ENCODE results near the gene SPATA9. TPM values are rescaled to one million over a fixed set of nuclear protein-coding genes. Genes with fewer than 3 reads are reported as not detected.
"Not testable (repeated sequence)": the region's sequence is repeated elsewhere in the genome, so short reads cannot be mapped to it uniquely, and the experiment has no call there.

SPATA9 gene
- total RNA-seq, 1 donor = 1.3 TPM

DNA sequence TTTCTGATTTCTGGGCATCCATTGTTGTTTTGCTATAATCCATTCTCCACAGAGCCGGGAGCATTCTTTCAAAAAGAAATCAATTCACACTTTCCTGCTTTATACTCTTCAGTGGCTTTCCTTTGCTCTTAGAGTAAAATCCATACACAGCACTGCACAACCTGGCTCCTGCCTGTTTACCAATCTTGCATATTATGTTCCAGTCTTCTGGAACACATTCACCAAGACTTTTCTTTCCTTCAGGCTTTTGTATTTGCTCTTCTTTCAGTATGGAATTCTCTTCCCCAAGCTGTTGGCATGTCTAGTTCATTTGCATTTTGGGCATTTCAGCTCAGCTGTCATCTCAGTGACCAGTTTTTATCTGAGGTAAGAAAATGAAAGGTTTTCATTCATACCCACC is 29.9 kb downstream of the SPATA9 start:
- TF ChIP-seq, protein P1, sequence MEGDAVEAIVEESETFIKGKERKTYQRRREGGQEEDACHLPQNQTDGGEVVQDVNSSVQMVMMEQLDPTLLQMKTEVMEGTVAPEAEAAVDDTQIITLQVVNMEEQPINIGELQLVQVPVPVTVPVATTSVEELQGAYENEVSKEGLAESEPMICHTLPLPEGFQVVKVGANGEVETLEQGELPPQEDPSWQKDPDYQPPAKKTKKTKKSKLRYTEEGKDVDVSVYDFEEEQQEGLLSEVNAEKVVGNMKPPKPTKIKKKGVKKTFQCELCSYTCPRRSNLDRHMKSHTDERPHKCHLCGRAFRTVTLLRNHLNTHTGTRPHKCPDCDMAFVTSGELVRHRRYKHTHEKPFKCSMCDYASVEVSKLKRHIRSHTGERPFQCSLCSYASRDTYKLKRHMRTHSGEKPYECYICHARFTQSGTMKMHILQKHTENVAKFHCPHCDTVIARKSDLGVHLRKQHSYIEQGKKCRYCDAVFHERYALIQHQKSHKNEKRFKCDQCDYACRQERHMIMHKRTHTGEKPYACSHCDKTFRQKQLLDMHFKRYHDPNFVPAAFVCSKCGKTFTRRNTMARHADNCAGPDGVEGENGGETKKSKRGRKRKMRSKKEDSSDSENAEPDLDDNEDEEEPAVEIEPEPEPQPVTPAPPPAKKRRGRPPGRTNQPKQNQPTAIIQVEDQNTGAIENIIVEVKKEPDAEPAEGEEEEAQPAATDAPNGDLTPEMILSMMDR (IDR thresholded peaks at IDR 0.05; ENCODE audit: insufficient read depth, low read depth, low read length) = no peak
- H3K4me3 ChIP-seq (ENCODE audit: low read depth, low read length) = no peak overlapping the region
- no peak for DNase-seq (ENCODE audit: low read depth)

DNA sequence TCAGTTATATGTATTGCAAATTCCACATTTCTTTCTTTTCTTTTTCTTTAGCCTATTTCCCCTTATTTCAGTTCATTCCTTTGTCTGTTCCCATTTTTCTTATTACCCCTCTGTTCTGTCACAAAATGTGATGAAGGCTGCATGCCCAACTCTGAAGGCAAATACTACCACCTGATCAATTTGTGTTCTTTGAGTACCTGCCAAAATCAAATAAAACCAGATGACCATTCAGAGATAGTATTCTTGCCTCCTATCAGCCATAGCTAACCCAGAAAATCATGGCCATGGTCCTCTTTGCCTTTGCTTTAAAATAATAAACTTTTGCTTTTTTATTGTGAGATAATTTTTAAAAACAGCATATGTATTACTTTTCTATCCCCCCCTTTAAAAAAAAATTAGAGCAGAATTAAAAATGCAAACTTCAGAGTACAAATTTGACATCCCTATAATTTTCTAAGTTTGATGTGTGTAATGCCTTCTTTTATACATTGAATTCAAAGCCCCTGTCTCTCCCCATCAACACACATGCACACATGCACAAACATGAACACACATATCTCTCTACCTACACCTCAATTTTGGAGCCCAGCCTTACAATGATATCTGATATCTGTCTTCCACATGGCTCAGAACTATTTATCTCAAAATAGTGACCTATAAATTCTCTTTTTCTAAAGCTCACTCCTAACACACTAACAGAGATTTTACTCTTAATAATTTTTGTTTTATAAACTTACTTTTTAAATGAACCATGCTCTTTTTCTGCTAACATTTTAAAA is 32.8 kb downstream of the SPATA9 start:
- H3K4me3 ChIP-seq (ENCODE audit: low read depth, low read length) = no peak overlapping the region
- TF ChIP-seq, protein P1 (IDR thresholded peaks at IDR 0.05; ENCODE audit: insufficient read depth, low read depth, low read length) = no peak
- DNase-seq (ENCODE audit: low read depth) = no peak

DNA sequence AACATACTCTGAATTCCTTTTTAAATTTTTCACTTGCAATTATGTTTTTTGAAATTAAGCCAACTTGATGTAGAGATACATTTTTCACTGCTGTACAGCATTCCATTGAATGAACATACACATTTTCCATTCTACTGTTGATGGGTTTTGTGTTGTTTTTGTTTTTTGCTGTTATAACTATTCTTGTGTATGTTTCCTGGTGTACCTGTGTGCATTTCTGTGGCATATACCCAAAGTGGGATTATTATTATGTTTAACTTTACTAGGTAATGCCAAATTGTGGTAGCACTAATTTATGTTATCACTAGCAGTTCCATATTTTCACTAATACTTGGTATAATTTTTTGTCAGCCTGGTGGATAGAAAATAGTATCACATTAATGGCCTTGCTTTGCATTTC is 33.5 kb downstream of the SPATA9 start:
- H3K4me3 ChIP-seq (ENCODE audit: low read depth, low read length) = no peak overlapping the region
- TF ChIP-seq, protein P1 (IDR thresholded peaks at IDR 0.05; ENCODE audit: insufficient read depth, low read depth, low read length) = no peak
- no peak for DNase-seq (ENCODE audit: low read depth)

DNA sequence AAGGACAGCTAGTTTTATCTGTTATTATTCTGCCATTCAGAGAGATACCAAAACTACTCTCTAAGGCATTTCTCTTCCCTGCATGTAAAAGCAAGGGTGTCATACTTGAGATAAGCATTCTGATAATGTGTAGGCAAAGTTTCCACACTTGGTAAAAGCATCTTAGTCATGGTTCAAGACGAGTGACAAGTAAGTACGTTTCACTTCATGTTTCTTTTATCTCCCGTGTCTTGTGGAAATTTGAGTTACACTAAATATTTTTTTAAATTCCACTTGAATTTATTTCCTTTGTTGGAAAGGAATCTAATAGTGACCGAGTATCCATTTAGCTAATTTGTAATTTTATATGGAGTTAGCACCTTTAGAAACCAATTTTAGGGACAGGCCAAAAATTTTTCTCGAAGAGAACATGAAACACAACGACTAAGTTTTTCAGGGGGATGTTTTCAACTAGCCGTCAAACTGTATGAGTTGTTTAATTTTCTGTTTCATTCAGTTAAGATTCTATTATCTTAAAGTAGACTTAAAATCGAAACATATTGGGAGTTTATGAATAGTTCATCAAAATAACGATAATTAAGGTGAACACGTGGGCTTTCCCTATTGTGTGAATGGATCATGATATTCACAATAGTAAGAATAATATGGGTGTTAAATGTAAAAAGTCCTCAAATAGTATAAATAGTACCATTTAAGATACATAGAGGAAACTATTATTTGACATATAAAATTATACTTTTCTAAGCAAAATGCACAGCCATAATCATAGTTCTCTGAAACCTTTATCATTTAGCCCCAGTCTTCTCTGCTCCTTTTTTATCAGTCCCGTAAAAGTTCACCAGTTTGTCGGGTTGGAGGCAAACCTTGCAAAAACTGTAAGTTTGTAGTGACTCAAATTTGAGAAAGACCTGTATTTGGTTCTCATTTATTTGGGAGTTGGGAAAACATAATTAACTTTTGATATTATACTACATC is 34.6 kb downstream of the SPATA9 start:
- TF ChIP-seq, protein P1 (IDR thresholded peaks at IDR 0.05; ENCODE audit: insufficient read depth, low read depth, low read length) = no peak
- DNase-seq (ENCODE audit: low read depth) = peak; percentile 69
- H3K4me3 ChIP-seq (ENCODE audit: low read depth, low read length) = no peak overlapping the region

DNA sequence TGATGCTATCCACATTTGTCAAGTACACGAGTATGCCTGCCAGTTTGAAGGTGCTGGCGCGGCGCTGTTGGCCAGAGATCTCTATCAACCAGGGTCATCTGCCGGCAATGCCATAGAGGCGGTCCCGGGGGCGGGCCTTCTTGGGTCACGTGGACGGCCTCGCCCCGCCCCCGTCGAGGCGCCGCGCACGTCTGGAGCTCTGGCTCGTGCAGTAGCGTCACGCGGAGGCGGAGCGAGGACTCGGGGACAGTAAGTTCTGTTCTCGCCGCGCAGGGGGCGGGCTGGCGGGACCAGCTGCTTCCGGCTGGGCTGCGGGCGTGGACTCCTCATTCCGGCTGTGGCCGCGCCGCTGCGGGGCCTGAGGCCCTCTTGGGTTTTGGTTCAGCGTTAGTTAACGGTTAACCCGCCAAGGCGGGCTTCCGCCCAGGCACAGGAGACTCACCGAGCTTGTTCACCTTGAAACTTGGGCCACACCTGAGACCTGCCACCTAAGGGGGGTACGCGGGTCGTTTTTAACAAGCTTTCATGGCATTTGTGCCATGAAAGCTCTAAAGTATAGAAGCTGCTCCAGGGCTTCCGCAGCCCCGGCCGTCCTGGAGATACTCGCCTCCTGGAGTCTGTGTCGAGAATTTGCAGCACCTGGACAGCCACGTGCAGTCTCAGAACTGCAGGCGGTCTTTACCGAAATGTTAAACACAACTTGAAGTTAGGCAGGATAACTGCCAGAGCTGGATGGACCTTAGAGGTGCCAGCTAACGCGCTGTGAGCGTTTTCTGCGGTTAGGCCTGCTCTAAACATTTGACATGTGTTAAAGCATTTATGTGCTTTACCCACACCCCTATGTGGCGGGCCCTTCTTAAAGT is 36.0 kb downstream of the SPATA9 start, which contains the start of gene RFESD:
Gene RFESD, plus strand, starts transcription at position 209 of the 863 bp plus-strand sequence. CDS start 5,495 bp downstream, outside the sequence.
- H3K4me3 ChIP-seq (ENCODE audit: low read depth, low read length) = peak within 1 kb of the TSS; percentile 62
- TF ChIP-seq, protein P1 (IDR thresholded peaks at IDR 0.05; ENCODE audit: insufficient read depth, low read depth, low read length) = no peak
- DNase-seq (ENCODE audit: low read depth) = peak; percentile 98

DNA sequence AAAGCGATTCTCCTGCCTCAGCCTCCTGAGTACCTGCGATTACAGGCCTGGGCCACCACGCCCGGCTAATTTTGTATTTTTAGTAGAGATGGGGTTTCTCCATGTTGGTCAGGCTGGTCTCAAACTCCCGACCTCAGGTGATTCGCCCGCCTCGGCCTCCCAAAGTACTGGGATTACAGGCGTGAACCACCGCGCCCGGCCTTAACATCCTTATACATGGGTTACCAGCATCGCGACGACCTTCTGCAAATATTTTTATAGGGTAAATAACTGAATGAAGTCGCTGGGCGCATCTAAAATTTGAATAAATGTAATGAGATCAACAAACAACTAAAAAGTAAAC is 36.6 kb downstream of the SPATA9 start:
- DNase-seq (ENCODE audit: low read depth); H3K4me3 ChIP-seq (ENCODE audit: low read depth, low read length): not testable (repeated sequence)

All from fibroblast of villous mesenchyme (primary cell).